ENCODE data around the gene ADAMTS15. TPM values are rescaled to one million over a fixed set of nuclear protein-coding genes. Genes with fewer than 3 reads are reported as not detected.

ADAMTS15 gene
- total RNA-seq, 1 experiment from 2014 or later: 0.62 TPM

DNA sequence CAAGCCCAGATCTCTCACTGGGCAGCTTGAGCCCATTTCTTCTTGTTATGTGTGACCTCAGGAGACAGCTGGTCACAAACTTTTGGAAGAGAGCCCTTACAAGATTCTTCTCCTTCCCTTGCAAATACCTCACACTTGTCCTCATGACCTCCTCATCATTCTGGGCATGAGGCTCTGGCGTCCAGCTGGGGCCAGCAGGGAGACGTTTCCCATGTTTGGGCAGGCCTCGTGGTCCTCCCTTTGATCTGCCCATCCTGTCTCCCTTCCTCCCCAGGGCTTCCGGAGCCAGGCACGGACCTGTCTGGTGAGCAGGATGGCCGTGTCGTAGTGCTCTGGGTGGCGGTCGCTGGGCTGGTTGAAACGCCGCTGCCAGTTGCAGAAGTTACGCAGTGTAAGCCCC, 29.7 kb upstream of the ADAMTS15 start:
- DNase-seq (ENCODE audit: low spot score): no peak

DNA sequence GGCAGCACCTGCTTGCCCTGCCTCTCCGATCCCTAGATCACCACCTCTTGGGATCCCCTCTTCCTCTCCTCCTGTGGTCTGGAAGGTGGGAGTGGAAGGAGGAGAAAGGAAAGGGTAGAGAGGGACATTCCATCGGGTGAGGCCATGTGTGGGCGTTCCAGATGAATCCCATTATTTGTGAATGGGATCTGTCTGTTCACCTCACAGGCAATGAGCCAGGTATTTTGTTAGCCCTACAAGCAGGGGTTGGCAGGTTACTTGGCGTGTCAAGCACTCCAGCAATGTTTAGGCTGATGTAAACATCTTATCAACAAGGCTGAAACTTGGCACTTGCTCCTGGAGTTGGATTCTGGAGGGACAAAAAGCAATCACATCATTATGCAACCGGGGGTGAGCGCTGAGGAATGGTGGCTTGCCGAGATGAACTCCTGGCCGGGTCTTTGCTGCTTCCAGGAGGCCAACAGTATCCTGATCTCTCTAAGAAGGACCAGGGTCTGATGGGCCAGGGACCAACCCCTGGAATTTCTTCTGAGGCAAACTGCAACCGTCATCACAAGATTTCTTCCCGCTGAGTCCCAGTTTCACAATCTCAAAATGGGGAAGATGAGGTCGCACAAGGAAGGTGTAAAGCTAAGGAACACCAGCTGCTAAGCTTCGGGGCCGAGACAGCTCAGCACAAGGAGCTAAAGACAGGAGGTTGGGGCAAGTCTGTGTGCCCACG, 27.8 kb upstream of the ADAMTS15 start:
- peak; percentile 58 for DNase-seq (ENCODE audit: low spot score)

DNA sequence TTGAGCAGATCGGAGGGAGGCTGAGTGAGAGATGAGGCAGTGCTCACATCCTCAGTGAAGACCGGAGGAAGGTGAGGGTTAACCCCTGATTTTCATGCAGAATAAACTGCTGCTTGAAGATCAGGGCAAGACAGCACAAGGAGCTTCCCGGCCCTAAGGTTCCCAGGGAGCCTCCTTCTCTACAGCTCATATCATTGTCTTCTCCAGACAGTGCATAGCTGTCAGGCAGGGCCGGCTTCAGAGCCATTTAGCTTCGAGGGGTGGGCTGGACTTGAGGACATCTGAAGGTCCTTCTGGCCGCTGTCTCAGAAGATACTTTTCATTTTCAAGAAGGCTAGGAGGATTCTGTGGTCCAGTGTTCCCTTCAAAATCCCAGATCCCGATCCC, 27.3 kb upstream of the ADAMTS15 start:
- DNase-seq (ENCODE audit: low spot score): no peak

DNA sequence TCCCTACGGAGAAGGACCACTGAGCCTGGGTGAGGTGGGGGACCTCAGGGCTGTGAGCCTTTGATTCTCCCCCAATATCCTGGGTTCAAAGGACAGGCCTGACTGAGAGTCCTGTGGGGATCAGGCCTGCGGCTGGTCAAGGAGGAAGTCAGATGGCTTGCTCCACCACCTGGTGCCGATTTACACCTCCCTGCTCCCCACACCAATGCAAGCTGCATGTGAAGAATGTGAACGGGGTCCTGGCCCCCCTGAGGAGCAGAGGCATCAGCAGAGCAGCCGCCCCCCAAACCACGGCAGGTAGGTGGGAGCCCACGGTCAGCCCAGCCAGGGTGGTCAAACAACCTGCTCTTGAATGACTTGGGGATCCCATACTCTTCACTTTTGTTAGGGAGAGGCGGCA, 26.7 kb upstream of the ADAMTS15 start:
- DNase-seq (ENCODE audit: low spot score): no peak

DNA sequence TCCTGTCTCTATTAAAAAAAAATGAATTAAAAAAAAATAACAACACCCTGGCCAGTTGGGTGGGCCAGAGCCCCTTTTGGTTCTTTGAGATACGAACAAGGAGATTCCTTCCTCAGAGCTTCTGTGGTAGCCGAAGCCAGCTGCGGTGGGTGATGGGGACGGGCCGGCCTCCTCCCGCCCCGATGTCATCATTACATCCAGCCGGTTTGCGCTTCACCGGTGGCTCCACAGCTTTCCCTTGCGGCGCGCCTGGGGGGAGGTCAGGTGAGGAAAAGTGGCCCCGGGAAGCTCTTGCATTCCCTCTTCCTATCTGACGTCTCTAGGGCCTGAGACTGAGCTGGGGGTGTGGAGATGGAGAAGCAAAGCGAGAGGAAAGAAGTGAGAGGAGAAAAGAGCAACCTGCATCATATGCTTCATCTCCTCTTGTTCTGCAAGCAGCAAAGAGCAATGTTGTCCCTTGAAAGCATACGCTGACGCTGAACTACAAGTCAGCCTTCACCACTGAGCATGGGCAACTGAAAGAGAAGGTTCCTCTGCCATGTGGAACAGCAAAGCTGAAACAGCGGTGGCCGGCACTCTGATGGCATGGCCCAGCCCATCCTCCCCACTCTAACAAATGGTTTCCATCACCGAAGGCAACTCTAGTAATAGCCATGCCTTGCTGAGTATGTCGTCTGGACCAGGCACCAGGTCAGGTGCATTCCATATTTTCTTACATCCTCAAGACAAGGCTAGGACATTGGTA, 26.0 kb upstream of the ADAMTS15 start:
- DNase-seq (ENCODE audit: low spot score): no peak

DNA sequence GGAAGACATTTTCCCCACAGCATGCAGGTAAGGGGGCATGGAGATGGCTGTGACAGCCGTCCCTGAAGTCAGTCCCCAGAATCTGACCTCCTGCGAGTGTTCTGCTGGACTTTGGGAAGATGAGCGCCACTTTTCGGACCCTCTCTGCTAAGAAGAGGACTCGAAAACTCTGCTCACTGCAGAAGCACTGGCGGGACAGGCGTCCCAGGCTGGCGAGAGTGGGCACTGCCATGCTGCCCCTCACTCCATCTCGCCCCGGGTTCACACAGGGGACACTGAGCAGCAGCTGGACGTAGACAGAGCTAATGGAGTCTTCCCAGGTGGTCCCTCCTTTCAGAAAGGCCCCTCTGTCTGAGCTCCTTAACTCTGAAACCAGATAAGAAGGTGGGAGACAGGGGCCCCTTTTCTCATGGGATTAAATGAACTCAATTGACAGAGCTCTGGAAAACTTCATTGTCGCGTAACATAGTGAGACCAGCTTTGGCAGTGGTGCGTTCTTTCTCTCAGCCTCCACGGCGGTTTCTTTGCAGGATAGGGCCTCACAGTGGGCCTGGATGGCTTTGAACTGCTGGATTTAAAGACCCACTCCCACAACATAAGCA, 24.8 kb upstream of the ADAMTS15 start:
- no peak for DNase-seq (ENCODE audit: low spot score)

DNA sequence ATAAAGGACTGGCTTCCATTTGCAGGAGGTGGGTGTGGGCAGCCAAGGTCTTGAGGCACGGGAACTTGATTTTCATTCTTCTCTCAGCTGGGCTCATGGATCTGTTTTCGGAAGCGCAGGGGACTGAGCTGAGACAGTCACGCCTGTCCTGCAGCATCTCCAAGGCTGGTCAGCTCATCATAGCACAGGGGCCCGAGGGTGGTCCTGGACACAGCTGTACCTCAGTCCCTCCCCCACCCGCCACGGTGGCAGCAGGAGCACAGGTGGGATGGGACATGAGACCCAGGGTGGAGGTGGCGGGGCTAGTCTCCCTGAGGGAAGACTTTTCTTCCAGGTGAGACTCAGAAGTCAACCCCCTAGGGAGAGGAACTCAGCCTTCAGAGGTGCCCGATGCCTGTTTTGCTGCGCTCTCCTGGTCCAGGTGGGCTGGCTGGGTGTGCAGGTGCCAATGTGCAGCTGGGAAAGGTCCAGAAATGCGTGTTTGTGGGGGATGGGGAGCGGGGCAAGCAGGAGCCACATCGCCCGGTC, 23.8 kb upstream of the ADAMTS15 start:
- DNase-seq (ENCODE audit: low spot score): no peak

DNA sequence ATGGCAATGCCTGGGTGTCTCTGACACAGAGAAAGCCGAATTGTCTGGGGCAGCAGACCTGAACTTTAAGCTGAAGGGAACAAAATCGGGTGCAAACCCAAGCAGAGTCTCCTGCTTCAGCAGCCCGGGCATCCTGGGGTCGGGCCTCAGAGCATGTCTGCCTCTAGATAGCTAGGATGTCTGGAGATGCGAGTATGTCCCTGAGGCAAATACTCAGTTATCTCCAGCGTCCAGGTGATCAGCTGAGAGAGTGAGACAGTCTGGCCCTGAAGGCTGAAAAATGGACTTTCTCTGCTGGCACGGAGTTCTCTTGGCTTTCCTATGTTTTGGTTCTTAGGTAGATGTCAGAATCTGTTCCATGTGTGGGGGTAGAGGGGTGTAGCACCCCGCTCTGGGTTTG, 23.3 kb upstream of the ADAMTS15 start:
- no peak for DNase-seq (ENCODE audit: low spot score)

DNA sequence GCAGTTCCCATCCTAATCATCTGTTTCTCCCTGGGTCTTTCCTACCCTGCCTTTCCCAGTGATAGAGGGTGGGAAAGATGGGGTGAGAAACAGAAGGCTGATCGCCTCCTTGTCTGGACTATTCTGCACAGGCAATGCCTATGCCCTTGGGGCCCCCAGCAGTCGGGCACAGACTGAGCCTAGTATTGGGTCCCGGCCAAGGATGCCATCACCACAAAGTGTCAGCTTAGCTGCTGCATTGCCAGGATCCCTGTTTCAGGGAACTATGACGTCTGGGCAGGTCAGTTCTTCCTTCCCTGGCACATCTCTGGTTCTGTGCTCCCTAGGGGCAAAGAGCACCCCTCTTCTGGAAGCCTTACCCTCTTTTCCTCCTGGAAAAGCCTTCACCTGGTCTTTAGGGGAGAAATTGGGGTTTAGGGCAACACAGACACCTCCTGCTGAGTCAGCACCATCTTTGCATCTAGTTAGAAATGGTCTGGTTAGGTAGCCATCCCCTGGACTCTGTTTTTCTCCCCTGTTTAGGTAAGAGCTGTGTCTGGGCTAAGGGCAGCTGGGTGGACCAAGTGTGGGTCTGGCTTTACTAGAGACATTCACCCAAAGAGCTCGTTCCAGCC, 22.1 kb upstream of the ADAMTS15 start:
- no peak for DNase-seq (ENCODE audit: low spot score)

DNA sequence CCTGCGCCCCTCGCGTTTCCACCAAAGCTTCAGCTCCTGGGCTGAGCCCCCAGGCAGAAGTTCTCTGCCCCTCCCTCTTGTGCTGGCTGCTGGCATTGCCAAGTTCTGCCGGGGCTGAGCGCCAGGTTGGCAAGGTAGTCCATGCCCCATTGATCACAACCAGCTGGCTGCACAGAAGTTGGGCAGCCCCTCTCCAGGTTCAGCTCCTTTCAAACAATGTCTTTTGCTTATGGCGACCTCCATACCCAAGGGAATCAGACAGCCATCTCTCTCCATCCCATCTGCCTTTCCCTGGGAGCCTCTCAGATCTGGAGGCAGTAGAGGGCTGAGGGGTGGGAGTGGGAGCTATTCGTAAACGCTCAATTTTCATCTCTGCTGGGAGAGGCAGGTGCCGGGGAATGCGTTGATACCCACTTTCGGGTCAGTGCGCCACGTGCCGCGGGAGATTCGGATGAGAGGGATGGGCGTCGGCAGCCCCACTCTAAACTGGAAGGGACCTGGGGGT, 21.6 kb upstream of the ADAMTS15 start:
- DNase-seq (ENCODE audit: low spot score): no peak

DNA sequence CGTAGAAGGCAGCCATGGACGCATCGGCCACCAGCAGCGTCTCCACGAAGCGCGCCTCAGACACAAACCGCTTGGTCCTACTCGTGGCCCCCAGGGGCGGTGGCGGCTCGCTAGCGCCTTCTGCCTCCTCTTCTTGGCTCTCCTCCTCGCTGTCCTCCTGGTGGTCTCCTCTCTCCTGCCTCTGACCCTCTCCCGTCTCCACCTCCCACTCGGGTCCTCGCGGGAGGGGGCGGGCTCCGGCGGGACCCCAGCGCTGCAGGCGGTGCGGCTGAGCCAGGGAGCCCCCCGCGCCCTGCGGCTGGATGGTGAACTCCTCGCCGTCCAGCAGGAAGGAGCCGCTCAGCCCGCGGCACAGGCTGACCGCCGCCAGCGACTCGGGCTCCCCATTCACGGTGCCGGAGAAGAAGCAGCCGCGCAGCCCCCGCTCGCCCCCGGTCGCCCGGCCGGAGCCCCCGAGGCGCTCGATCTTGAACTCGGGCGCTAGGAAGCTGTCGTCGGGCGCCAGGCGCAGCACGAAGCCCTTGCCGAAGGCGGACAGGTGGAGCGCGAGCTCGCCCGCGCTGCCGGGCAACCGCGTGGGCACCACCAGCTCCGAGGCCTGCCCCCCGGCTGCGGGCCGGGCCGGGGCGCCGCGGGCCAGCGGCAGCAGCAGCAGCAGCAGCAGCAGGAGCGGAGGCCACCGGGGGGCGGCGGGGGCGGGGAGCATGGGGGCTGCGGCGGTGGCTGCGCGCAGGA, 20.7 kb upstream of the ADAMTS15 start:
- no peak for DNase-seq (ENCODE audit: low spot score)

DNA sequence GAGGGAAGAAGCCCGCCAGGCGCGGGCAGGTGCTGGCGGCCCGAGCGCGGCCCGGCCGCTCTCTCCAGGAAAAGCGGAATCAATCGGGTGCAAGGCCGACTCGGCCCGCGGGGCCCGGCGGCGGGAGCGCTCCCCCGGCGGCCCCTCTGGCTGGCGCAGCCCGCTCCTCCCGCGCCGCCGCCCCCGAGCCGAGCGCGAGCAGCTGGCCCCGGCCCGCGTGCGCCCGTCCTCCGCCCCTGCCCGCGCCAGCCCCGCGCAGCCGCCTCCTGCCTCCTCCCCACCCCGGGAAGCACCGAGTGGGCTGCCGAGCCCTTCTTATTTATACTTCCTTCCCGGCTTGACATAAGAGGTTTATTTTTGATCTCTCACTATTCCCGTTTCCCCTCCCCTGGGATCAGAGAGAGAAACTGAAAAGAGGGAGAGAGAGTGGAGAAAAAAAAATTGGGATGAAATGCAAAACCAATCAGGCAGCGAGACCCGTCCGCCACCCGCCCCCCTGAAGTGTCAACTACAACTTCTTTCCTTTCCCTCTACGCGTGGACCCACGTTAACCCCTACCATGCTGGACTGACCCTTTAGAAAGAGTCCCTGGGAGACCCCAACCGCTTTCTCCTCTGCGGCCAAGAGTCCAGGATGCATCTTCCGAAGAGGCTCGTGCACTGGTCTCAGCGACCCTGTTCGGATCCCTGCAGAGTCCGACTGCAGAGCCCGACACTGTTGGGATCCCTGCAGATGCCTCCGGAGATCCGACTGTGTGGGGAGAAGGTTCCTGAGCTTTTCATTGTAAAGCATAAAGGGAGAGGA, 19.9 kb upstream of the ADAMTS15 start, which contains the start of gene ADAMTS8:
ADAMTS8 (minus strand) TSS at position 294 of the 804 bp plus-strand sequence. CDS start 323 bp downstream, outside the sequence.
- no peak for DNase-seq (ENCODE audit: low spot score)

DNA sequence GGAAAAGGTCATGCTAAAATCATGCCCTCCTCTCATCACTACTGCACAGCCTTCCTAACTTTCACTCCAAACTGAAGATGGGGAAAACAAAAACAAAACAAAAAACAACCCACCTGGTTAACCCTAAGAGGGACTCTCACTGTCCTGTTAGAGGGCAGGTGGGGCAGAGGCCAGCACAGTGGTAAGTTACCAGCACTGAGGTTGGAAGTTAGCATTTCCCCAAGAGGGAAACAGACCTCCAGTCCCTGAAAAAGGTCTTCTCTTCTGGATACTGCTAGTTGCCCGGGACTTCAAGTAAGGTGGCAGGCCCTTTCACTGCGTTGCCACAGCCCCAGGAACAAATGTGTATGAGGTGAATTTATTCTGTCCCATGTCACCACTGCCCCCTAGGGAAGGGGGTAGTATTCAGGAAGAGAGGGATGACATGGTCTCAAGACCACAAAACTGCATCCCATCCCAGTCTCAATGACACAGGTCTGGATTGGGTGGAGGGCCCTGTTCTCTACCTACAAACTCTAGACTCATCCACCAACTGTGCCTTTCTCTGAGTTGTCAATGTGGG, 19.2 kb upstream of the ADAMTS15 start:
- DNase-seq (ENCODE audit: low spot score): no peak

DNA sequence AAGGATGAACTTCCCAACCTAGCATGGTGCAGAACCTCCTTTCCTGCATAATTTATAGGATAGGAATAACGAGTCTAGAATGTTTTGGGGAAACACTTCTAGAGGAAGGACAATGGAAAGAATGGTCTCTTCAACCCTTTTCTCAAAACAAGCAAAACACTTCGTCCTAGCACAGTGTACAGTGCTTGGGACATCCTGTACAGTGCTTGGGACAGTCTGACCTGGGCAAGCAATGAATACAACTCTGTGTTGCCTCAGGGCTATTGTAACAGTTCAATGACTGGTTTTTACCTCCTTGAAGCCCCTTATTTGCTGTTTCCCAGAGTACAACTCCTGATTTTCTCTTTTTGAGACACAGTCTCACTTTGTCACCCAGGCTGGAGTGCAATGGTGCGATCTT, 18.5 kb upstream of the ADAMTS15 start:
- DNase-seq (ENCODE audit: low spot score): no peak

DNA sequence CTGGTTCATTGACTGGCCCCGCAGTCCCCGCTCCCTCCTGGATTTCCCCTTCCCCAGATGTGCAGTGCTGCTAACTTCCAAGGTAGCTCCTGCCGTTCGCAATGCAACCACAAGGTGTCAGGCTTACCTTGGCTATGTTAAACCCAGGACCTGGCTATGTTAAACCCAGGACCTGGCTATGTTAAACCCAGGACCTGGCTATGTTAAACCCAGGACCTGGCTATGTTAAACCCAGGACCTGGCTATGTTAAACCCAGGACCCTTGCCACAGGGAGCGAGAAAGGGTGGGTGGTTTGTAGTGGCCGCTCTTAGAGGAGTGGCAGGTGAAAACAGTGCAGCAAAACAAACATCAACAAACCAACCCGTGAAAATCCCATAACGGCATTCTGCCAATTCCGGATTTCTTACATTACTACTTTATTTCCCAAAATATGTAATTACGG, 17.1 kb upstream of the ADAMTS15 start:
- peak; percentile 58 for DNase-seq (ENCODE audit: low spot score)

DNA sequence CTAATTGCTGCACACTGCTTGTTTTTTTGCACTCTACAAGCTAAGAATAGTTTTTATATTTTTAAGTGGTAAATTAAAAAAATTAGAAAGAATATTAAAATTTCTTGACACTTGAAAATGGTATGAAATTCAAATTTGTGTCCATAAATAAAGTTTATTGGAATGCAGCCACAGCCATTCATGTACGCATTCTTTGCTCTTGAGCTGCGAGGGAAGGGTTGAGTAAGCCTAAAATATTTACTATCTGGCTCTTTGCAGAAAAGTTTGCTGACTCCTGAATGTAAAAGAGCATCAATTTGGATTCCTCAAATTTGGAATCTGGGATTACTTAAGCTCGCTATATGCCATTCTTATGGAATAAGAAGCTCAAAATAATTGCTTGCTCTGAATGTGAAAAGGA, 16.6 kb upstream of the ADAMTS15 start:
- DNase-seq (ENCODE audit: low spot score): no peak

DNA sequence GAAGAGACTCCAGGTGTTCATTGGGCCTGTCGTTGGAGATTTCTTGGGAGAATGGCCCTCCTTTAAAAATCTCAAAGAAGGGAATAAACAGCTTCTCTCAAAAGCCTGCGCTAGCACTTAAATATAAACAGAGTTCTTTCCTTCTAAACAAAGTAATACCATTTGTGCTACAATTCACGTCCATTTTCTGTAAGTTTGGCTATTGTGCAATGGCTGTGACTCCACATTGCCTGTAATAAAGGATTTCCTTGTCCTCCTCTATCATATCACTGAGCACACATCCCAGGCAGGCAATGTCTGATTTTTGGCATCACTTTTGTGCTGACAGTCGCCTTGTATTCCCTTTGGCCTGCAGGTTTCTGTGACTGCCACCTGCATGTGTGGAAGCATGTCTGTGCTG, 15.1 kb upstream of the ADAMTS15 start:
- no peak for DNase-seq (ENCODE audit: low spot score)

DNA sequence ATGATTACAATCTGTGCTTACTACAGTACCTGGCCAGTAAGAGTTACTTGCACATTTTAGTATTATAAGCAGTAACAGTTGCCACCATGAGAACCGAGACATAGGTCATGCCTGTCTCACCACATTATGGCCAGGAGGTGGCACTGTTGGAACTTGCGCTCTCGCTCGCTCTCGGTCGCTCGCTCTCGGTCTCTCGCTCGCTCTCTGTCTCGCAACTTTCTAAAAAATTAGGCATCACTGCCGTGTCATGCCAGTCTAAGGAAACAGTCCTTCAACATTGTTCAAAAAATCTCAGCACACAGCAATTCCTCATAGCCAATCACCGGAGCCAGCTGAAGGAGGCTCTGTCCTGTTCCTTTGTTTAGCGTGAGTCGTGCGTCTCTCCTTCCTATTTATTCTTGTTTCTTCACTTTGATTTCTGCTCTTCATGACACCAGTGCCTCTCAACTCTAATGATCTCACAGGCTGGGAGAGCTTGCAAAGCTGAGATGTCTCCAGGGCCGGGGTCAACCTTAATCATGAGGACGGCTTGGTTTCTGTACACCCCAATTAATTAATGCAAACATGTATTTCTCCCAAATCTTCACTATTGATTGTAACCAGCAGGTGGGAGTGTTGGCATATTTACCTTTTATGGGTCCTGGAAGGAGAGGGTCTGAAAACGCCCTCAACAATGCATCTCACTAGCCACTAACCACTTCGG, 13.8 kb upstream of the ADAMTS15 start:
- peak; percentile 80 for DNase-seq (ENCODE audit: low spot score)

DNA sequence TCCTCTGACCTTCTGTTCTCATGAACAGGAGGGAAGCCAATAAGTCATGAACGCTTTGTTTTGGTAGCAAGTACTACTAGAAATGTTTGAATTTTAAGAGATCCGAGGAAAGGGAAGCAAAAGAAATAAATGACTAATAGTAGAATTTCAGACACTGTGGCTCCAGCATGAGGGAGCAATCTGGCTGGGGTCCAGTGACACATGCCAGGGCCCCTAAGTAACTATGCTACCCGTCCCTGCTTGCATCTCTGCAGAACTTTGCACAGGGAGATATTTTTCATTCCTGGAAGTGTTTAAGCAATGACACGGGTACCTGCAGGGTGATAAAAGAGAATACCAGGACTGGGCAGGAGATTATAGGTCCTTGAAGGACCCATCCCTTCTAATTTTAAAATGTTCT, 12.8 kb upstream of the ADAMTS15 start:
- no peak for DNase-seq (ENCODE audit: low spot score)

Measured in H4 (cell line).